IPS DF 19.7 (cell line): Measurements from ENCODE around the gene RRAS.
"Not testable (repeated sequence)": the region's sequence is repeated elsewhere in the genome, so short reads cannot be mapped to it uniquely, and the experiment has no call there.

Experiments used
- DNase-seq: peaks from one replicate; pipeline ENCODE4 v3.0.0-alpha.2; 2013; ENCODE audit warnings: low read depth, low spot score

Gene RRAS

GRCh38 chr19:49655570-49656455, 15.9 kb upstream of the RRAS start:
- no peak for DNase-seq

- DNase-seq = no peak
Observed at GRCh38 chr19:49654581-49654980, 14.6 kb upstream of the RRAS start.

GRCh38 chr19:49653466-49653806, 13.5 kb upstream of the RRAS start:
- DNase-seq = no peak

GRCh38 chr19:49652551-49653465, 12.9 kb upstream of the RRAS start:
- DNase-seq = no peak

GRCh38 chr19:49651820-49652550, 12.0 kb upstream of the RRAS start:
- no peak for DNase-seq

GRCh38 chr19:49651029-49651819, 11.3 kb upstream of the RRAS start:
- DNase-seq = no peak

GRCh38 chr19:49646586-49646985, 6.6 kb upstream of the RRAS start:
- DNase-seq = no peak

- DNase-seq = no peak
Observed at GRCh38 chr19:49645995-49646394, 6.1 kb upstream of the RRAS start.

GRCh38 chr19:49645592-49645991, 5.6 kb upstream of the RRAS start:
- DNase-seq = no peak

GRCh38 chr19:49643466-49643865, 3.5 kb upstream of the RRAS start:
- no peak for DNase-seq

GRCh38 chr19:49642492-49643035, 2.6 kb upstream of the RRAS start:
- DNase-seq = no peak

- DNase-seq = peak; percentile 94
Observed at GRCh38 chr19:49641688-49642491, 1.9 kb upstream of the RRAS start, which contains the start of gene SCAF1. Gene SCAF1 (plus strand): TSS chr19:49642209. CDS start chr19:49645027, 2,818 bp downstream.

- DNase-seq = no peak
Observed at GRCh38 chr19:49639401-49640112, 386 bp downstream of the RRAS start.

GRCh38 chr19:49637821-49638738, 1.9 kb downstream of the RRAS start:
- DNase-seq = no peak

GRCh38 chr19:49636233-49636932, 3.6 kb downstream of the RRAS start:
- DNase-seq = no peak

- DNase-seq = no peak
Observed at GRCh38 chr19:49635530-49636232, 4.3 kb downstream of the RRAS start.

- not testable (repeated sequence) for DNase-seq
Observed at GRCh38 chr19:49633273-49633672, 6.7 kb downstream of the RRAS start.
